ENCODE measurements around the gene ARMC9.

Gene ARMC9

DNA sequence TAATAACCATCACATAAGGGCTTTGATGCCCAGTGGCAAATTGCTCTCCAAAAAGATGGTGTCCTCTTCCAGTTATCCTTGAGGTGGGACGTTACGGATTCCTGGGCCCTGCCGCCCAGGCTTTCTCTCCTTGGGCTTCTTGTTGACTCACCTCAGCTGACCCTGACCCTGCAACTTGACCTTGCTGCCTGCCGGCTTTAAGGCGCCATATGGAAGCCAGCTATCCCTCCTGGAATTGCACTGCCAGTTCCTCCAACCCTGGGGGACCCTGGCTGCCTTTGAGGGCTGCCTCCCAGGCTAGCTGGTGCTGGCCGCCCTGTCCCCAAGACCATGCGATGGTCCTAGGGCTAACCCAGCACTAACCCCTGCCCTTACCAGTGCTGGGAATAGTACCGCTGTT is 168.7 kb downstream of the ARMC9 start:
- H3K4me3 ChIP-seq (ENCODE audit: low read length) = no peak overlapping the region
- TF ChIP-seq, protein P1, sequence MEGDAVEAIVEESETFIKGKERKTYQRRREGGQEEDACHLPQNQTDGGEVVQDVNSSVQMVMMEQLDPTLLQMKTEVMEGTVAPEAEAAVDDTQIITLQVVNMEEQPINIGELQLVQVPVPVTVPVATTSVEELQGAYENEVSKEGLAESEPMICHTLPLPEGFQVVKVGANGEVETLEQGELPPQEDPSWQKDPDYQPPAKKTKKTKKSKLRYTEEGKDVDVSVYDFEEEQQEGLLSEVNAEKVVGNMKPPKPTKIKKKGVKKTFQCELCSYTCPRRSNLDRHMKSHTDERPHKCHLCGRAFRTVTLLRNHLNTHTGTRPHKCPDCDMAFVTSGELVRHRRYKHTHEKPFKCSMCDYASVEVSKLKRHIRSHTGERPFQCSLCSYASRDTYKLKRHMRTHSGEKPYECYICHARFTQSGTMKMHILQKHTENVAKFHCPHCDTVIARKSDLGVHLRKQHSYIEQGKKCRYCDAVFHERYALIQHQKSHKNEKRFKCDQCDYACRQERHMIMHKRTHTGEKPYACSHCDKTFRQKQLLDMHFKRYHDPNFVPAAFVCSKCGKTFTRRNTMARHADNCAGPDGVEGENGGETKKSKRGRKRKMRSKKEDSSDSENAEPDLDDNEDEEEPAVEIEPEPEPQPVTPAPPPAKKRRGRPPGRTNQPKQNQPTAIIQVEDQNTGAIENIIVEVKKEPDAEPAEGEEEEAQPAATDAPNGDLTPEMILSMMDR (conservative IDR thresholded peaks at IDR 0.05; ENCODE audit: low read length) = no peak
- DNase-seq (ENCODE audit: low read depth) = no peak

DNA sequence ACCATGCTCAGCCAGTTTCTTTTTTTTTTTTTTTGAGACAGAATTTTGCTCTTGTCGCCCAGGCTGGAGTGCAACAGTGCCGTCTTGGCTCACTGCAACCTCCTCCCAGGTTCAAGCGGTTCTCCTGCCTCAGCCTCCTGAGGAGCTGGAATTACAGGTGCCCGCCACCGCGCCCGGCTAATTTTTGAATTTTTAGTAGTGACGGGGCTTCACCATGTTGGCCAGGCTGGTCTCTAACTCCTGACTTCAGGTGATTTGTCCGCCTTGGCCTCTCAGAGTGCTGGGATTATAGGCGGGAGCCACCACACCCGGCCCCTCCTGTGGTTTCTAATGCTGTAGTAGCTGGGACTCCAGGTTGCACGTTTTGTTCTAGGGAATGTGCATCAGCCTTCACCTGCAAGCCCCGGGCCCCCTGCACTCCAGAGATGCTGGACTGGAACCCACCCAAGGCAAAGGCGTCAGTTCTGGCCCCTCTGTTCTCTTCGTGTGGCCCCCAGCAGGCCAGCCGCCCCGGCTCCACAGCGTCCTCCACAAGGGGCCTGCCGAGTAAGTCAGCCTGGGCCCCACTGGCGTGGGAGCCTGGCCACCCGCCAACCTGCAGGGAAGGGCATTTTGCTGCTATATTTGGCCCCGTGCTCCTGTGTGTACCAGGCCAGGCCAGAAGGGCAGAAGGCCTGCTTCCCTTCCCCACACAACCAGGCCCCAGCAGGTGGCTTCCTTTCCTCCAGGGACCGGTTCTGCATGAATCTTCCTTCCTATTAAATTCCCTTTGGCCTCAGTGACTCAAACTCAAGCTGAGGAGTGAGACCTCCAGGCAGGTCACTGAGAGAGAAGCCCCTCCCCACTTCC is 171.4 kb downstream of the ARMC9 start:
- no peak overlapping the region for H3K4me3 ChIP-seq (ENCODE audit: low read length)
- DNase-seq (ENCODE audit: low read depth) = no peak
- TF ChIP-seq, protein P1 (conservative IDR thresholded peaks at IDR 0.05; ENCODE audit: low read length) = no peak

DNA sequence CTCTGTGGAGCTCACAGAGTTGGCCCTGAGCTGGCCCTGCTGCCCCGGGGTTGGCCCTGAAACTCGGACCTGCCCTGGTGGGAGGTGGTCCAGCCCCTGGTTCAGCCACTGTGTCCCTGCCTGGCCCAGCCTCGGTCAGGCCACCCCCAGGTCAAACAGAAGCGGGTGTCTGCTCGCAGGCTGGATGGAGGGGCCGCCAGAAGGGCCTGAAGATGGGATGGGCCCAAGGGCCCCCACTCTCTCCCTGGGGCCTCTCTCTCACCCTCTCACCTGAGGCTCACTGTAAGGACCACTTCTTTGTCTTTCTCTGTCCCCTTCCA is 172.0 kb downstream of the ARMC9 start:
- TF ChIP-seq, protein P1 (conservative IDR thresholded peaks at IDR 0.05; ENCODE audit: low read length) = no peak
- DNase-seq (ENCODE audit: low read depth) = no peak
- H3K4me3 ChIP-seq (ENCODE audit: low read length) = no peak overlapping the region

DNA sequence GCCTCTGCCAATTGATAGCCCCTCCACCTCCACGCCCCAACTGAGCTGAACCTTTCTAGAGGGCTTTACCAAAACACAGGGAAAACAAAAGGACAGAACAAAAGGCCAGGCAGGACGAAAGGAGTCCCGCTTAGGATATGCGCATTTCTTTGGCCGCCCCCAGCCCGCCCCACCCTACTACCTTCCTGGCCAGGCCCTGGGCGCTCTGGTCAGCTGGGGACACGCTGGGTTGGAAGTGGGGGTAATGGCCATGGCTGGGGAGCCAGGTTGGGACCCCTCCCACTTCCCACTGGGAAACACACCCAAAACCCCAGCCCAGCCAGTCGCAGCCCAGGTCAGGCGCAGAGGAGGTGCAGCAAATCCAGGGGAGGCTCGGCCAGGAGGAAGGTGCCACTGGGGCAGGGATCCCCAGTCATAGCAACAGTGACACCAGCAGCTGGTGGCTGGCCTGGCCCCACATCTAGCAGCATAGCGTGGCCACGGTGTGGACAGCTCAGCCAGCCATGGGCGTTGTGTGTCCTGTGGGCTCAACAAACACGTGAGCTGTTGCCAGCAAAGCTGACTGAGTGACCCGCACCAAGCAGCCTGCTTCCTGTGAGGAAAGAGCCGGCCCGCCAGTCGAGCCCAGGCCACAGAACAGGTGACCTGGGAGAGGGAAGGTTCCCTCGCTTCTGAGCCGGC is 172.5 kb downstream of the ARMC9 start:
- TF ChIP-seq, protein P1 (conservative IDR thresholded peaks at IDR 0.05; ENCODE audit: low read length) = no peak
- no peak for DNase-seq (ENCODE audit: low read depth)
- no peak overlapping the region for H3K4me3 ChIP-seq (ENCODE audit: low read length)

DNA sequence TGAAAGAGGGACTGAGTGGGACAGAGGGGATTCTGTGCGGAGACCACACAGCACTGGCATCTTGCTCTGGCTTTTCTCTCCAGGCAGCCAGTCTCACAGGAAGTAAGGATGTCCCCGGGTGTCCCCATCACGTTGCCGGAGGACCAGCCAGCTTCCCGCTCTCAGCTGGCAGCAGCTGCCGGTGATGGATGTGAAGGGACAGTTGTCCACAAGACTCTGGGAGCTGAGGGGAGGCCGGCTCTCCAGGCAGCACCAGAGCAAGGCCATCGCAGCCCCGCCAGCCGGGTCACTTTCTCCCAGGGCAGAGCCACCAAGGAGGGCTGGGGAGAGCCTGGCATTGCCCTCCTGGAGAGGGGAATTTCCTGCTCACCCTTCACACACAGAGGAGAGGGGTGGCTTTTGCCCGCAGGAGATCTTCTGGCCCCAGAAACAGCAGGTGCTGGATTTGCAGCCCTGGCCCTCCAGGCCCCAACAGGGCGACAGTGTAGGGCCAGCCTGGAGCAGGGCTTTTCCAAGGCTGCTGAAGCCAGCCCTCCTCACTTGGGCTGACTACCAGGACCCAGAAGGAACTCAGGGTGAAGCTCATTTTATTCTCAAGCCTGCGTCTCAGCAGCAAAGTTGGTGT is 173.1 kb downstream of the ARMC9 start:
- no peak overlapping the region for H3K4me3 ChIP-seq (ENCODE audit: low read length)
- DNase-seq (ENCODE audit: low read depth) = no peak
- TF ChIP-seq, protein P1 (conservative IDR thresholded peaks at IDR 0.05; ENCODE audit: low read length) = no peak

DNA sequence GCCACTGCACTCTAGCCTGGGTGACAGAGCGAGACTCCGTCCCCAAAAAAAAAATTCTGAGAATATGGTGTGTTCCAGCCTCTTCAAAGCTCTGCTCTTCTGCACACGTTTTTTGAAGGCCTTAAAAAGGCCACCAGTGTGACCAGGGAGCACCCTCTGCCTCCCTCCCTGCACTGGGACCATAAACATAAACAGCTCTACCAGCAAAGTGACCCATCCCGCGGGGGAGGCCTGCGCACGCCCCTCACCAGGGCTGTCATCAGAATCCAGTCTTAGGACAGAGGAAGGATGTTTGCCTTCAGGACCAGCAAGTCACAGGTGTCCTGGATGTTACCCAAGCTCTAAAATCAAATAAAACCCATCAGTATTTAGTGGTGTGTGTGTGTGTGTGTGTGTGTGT is 173.9 kb downstream of the ARMC9 start:
- DNase-seq (ENCODE audit: low read depth) = no peak
- TF ChIP-seq, protein P1 (conservative IDR thresholded peaks at IDR 0.05; ENCODE audit: low read length) = no peak
- H3K4me3 ChIP-seq (ENCODE audit: low read length) = no peak overlapping the region

Data from AG10803 (cell line).